SH-SY5Y (cell line): ENCODE measurements around the gene CEP63.

Source experiments
- GATA2 ChIP-seq: IDR thresholded peaks from 2 replicates; pipeline ENCODE4 v1.6.1; 2011; ENCODE audit warnings: mild to moderate bottlenecking, low read depth, low read length
- GATA3 ChIP-seq: IDR thresholded peaks from 2 replicates; pipeline ENCODE4 v1.6.1; 2011; ENCODE audit warnings: low read depth, mild to moderate bottlenecking, low read length, moderate library complexity

DNA sequence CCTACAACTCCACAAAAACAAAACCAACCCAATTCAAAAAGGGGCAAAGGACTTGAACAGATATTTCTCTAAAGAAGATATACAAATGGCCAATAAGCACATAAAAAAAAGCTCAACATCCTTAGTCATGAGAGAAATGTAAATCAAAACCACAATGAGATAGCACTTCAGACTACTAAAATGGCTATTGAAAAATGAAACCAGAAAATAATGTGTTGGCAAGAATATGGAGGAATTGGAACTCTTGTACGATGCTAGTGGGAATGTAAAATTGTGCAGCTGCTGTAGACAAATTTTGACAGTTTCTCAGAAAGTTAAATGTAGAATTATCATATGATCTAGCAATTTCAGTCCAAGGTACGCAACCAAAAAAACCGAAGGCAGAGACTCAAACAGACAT is 136.0 kb downstream of the CEP63 start:
- TF ChIP-seq GATA2 (no peak), GATA3 (no peak)
